GM12864 (cell line): ENCODE results near the gene MGAT4C.

Source experiments
- DNase-seq: peaks from one replicate; pipeline ENCODE4 v3.0.0-alpha.2; 2011; ENCODE audit warnings: low read depth
- H3K4me3 ChIP-seq: 2 replicates; pipeline ENCODE4 v1.5.1; 2011; ENCODE audit warnings: mild to moderate bottlenecking, low read depth, low read length, control low read depth
- CTCF ChIP-seq: IDR thresholded peaks from 2 replicates; pipeline ENCODE4 v1.5.1; 2011; ENCODE audit warnings: low read depth, mild to moderate bottlenecking, moderate library complexity, low read length, control low read depth, inconsistent platforms; ENCODE audit errors: missing control alignments

The MGAT4C gene

GRCh38 chr12:86254399-86255107 lies 1.6 kb downstream of the MGAT4C start:
- no peak for TF ChIP-seq CTCF
- DNase-seq: no peak
- H3K4me3 ChIP-seq: no peak overlapping the region

- H3K4me3 ChIP-seq: no peak overlapping the region
- TF ChIP-seq CTCF: no peak
- DNase-seq: no peak
Observed at GRCh38 chr12:86249851-86250250, 6.3 kb downstream of the MGAT4C start.

DNA sequence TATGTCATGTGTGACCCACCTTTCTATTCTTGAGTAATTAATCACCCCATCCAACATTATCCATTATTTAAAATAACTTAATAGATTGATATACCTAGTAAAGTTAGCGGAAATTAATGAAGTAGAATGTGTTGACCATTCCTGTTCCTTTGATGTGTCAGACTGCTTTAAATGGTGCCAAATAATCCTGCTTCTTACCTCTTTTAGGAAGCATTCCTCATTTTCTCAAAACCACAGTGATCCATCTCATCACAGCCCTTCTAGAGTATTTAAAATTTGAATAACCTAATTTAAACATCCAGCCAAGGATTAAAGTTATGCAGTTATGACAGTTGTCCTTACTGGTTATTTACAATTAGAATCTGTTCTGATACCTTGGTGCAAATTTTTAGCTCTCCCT lies 6.9 kb downstream of the MGAT4C start:
- TF ChIP-seq CTCF: no peak
- DNase-seq: no peak
- no peak overlapping the region for H3K4me3 ChIP-seq

GRCh38 chr12:86247871-86248270 lies 8.3 kb downstream of the MGAT4C start:
- no peak overlapping the region for H3K4me3 ChIP-seq
- DNase-seq: no peak
- no peak for TF ChIP-seq CTCF

GRCh38 chr12:86241600-86241999 lies 14.6 kb downstream of the MGAT4C start:
- no peak for DNase-seq
- no peak overlapping the region for H3K4me3 ChIP-seq
- TF ChIP-seq CTCF: no peak

GRCh38 chr12:86234316-86234855 lies 21.8 kb downstream of the MGAT4C start:
- no peak for TF ChIP-seq CTCF
- no peak for DNase-seq
- H3K4me3 ChIP-seq: no peak overlapping the region

GRCh38 chr12:86233126-86233525 lies 23.1 kb downstream of the MGAT4C start:
- H3K4me3 ChIP-seq: no peak overlapping the region
- no peak for TF ChIP-seq CTCF
- no peak for DNase-seq
